SHP77 treated with DMSO at 0.1 percent for 48 hours (cell line): ENCODE data around the gene SUSD6.
"Not testable (repeated sequence)": the region's sequence is repeated elsewhere in the genome, so short reads cannot be mapped to it uniquely, and the experiment has no call there.

Experiments
- DNase-seq: peaks from one replicate; lab custom pipeline; 2025; lab: John Stamatoyannopoulos, UW

Gene SUSD6

DNA sequence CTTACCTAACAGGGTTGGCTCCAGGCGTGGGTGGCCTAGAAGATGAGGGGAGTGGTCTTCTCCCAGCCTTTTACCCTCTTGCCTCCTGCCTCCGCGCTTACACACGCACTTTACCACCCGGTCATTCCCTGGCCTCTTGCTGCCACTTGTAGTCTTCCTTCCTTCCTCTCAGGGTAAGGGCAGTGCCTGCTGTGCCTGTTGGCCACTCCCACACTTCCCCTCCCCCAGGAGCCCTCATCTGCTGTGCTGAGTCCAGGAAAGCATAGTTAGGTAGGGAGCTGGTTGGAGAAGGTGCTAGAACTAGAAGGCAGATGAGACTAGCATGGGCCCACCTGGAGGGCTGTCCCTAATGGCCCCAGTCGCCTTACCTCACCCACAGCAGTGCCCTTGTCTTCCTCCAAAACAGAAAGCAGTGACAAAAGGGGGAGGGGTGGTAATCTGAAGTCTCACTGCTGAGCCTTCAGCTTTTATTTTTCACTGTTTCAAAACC, 101.2 kb downstream of the SUSD6 start:
- no peak for DNase-seq

DNA sequence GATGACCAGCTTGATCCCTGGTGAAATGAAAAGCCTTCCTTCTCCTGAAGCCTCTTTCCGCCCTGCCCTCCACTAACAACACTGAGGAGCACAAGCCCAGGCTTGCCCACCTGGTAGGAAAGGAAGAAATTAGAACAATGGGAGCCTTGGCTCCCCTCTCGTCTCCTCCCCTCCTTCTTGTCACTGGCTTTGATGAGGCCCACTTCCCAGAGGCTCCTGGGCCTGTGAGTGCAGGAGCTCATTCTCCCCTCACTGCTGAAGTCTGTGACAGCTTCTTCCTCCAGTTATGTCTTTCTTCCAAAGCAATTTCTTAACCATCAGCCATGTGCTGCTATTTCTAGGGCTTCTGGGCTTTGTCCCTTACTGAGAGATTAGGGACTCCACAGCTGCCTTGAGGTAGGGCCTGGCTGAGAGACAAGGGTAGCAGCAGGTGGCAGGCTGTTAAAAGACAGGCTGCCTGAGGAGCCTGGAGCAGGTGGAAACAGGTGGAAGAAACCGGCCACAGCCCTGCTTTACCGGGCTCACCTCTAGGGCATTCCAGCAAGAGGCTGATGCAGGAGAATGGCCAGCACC, 101.9 kb downstream of the SUSD6 start:
- DNase-seq = peak; percentile 45

DNA sequence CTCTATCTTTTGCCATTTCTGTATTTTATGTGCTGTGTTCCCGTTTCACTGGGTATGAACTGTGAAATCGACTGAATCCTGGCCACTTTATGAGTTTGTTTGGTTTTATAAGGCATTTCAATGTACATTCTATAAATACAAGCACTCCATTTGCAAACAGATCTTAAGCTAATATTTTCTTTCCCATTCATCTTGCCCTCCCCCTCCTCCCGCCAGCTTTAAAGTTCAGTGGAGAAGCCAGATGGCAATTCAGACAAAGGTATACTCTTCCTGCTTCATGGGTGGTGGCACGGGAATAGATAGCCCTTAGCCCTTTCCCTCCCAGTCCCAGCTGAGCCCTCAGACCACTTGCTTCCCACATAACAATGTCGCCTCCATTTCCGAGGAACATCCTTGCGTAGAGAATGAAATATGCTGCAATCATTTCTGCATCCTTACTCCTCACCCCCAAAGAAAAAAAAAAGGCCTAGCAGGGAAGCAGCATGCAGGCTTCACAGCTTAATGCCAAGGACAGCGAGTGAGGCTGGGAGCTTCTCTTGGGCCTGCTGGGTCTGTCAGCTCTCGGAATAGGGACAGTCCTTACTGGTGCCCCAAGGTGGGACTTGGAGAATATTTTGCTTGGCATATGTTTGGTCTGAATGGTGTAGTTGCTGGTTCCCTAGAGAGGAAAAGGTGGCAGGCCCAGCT, 102.7 kb downstream of the SUSD6 start:
- peak; percentile 75 for DNase-seq

DNA sequence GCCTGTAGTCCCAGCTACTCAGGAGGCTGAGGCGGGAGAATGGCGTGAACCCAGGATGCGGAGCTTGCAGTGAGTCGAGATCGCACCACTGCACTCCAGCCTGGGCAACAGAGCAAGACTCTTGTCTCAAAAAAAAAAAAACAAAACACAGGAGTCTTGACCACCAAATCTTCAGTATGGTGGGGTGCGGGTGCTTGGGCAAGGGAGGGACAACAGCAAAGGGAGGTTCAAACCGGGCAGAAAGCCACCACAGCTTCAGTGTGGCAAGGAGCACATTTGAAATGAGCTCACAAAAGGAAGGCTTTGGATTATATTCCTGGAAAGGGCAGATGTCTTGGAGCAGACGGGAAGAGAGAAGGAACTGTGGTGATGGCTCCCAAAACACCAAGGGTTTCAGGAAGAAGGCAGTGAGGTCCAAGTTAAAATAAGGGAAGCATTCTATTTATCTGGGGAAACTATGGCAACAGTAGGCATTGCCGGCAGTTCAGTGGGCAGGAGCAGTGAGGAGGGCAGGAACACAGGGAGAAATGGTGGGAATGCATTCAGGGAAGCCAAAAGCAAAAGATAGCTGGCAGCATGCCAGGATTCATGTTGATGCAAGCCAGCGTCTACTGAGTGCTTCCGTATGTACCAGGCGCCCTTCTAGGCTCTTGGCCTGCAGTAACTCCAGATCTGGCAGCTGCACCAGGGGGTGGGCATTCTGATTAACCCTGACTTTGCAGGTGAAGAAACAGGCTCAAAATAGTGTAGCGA, 104.5 kb downstream of the SUSD6 start:
- peak; percentile 79 for DNase-seq

DNA sequence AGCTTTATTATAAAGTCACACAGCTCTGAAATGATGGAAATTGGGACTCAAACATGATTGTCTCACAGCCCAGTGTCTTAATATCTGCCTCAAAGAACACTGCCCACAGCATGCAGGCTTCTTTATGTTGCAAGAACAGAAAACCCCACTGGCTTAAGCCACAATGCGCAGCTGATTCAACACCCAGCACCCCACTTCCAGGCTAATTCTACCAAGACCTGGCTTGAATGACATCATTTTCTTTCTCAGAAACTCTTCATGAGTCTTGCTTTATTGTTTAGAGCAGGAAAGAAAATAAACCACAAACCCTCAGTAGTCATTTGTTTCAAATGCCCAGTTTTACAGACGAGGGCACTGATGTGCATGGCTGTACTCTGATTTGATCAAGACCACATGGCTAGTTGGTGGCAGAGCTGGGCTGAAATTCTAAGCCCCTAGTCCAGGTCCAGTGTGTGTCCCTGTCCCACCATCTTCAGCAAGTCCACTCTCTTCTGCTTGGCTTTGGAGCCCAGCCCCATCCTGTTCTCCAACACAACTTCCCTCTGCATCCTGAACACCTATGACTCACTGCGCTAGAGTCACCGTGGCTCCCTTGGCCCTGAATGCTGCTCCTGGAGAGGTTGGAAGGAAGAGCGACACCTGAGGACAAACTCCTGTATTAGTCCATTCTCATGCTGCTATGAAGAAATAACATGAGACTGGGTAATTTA, 105.2 kb downstream of the SUSD6 start:
- DNase-seq = no peak

DNA sequence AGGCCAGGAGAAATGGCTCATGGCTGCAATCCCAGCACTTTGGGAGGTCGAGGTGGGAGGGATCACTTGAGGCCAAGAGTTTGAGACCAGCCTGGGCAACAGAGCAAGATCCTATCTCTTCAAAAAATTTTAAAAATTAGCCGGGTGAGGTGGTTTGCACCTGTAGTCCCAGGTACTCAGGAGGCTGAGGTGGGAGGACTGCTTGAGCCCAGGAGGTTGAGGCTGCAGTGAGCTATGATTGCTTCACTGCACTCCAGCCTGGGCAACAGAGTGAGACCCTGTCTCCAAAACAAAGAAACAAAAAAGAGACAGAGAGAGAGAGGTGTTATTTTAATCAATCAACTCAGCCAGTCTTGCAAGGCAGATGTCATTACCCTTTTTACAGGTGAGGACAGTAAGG, 107.2 kb downstream of the SUSD6 start:
- DNase-seq = not testable (repeated sequence)

DNA sequence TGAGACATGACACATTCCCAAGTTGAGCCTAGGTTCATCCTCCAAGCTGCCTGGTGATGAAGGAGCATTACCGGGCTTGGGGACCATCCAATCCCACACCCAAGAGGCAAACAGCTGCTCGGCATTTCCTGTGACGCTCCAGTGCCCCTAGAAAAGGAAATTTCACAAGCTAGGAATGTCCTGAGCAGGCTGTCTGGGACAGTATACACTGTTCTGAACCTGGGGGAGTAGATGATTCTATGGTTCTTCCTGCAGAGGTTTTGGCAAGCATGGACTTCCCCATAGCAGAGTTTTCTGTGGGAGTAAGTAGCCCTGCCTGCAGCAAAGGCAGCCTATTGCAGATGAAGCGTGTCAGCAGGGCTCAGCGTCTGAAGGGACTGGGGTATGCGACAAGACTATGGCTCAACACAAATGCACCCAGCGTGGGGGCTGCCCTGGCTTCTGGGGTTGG, 108.1 kb downstream of the SUSD6 start:
- DNase-seq = no peak

DNA sequence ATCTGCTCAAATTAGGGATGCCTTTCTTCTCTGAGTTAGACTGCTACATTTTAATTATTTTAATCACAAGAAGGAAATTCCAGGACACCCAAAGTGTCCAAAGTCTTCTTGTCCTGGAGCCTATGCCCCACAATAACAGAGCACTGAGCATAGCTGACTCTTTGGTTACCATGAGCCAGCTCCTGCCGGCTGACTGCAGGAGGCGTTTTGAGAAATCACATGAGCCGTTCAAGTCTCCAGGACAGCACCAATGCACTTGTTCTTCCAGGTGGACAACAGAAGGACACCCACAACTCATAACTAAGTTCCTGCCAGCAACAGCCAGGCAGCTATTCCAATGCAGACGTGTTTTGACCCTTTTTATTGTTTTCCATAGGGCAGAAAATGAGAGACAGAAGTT, 109.5 kb downstream of the SUSD6 start:
- no peak for DNase-seq

DNA sequence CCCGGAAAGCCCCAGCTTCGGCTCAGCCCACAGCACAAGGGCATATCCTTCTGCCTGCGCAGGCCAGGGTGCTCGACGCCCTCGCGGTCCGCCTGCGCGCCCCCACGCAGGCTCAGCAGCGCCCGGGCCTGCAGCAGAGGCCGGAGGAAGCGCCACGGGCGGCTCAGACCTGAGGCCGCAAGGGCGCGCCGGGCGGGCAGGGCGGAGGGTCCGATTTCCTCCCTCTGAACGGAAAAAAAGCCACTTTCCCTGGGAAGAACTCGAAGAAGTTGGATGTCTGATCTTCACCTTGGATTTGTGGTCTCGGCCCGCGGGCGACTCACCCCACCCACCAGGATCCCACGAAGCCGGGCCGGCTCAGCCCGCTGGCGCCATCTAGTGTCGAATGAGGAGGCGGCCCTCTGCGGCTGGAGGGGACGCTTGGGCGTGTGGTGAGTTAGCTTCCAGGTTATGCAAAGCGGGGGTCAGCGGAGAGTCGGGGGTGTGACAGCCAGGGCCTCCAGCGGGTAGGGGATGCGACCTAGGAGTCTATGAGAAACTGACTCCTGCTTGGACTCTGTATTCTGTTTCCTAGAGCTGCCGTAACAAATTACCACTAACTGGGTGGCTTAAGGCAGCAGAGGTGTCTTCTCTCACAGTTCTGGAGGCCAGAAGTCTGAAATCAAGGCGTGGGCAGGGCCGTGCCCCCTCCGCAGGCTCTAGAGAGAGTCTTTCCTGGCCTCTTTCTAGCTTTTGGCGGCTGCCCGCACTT, 115.5 kb downstream of the SUSD6 start:
- DNase-seq = peak; percentile 8

DNA sequence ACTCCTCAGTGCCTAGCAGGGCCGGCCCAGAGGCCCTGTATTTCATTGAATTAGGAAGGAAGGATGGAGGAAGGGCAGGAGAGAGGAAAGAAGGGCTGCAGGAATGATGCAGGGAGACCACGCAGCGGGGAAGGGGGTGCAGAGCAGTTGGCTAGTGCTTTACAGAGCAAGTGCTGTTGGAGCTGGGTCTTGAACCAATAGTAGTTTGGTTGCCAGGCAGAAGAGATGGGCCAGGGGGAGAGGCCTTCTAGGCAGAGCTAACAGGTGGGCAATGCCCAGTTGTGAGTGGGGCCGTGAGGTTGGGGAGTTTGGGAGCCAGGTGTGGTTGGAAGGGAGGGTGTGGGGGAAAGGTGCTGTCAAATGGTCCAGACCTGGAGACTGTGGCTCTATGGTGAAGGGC, 116.5 kb downstream of the SUSD6 start:
- no peak for DNase-seq

DNA sequence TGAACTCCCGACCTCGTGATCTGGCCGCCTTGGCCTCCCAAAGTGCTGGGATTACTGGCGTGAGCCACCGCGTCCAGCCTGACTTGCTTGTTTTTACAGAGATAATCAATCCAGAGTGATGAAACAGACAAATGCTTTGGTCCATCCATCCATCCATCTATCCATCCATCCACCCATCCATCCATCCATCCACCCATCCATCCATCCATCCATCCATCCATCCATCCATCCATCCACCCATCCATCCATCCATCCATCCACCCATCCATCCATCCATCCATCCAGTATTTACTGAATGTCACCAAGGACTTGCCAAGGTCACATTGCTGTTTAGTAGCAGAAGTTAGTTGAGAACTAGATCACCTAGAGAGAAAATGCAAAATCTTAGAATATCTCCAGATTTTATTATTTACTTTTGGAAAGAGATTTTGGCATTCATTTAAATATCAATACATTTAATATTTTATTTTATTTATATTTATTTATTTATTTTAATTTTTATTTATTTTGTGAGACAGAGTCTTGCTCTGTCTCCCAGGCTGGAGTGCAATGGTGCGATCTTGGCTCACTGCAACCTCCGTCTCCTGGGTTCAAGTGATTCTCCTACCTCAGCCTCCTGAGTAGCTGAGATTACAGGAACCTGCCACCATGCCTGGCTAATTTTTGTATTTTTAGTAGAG, 120.7 kb downstream of the SUSD6 start:
- not testable (repeated sequence) for DNase-seq

DNA sequence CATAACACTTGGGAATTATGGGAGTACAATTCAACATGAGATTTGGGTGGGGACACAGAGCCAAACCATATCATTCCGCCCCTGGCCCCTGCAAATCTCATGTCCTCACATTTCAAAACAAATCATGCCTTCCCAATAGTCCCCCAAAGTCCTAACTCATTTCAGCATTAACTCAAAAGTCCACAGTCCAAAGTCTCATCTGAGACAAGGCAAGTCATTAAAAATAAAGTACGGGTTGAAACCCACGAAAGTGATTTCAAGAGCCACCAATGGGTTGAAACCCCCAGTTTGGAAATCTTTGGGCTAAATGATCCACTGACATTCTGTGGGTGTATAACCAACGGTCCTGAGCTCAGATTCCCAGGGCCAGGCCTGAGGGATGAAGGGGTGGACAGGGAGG, 125.0 kb downstream of the SUSD6 start:
- DNase-seq = not testable (repeated sequence)

DNA sequence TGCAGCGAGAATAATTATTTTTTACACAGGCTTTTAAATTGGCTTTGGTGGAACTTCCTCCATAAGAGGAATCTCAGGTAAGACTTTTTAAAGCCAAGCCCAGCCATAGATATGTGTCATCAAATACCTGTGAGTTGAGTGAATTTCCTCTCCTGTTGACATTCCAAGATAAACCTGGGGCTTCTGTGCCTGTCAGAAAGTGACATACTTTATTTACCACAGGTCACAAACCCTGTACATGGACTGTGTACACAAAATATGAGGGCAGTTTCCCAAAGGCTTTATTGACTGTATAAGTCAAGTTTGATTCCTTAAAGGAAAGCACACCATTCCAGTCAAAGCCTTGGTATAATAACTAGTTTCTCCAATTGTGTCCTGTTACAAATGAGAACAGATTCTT, 129.7 kb downstream of the SUSD6 start:
- no peak for DNase-seq

DNA sequence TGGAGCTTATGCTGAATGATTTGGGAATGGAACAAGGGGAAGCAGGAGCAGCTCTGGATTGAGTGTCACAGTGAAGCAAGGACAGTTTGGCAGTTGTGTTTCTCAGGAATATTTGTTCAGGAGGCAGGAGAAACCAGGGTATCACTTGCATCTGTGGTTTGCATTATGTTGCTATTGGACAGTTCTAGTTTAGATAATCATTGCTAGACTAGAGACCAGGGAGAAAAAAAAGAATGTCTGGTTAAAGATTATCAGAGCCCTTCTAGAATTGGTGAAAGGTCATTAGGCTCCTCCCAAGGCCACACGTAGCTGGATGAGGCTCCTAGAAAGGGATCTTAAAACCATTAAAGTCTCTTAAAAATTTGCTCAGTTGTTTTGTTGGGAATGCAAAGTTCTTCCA, 138.6 kb downstream of the SUSD6 start:
- no peak for DNase-seq

DNA sequence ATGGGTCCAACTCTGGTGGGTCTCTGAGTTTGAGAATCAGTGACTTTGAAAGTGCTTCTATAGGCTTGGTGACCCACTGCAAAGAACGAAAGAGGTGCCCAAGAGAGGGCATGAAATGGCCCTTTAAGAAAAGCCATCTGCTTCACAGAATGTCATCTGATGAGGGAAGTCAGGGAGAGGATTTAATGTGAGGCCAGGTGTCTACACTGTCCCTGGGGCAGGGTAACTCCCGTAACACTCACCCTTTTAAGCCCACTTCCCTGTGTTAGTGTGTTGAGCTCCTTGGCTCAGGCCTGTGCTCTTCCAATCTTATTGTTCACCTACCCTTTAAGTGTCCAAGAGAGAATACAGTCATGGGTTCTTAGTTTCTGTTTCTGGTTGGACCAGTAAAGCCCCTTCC, 139.1 kb downstream of the SUSD6 start:
- no peak for DNase-seq

DNA sequence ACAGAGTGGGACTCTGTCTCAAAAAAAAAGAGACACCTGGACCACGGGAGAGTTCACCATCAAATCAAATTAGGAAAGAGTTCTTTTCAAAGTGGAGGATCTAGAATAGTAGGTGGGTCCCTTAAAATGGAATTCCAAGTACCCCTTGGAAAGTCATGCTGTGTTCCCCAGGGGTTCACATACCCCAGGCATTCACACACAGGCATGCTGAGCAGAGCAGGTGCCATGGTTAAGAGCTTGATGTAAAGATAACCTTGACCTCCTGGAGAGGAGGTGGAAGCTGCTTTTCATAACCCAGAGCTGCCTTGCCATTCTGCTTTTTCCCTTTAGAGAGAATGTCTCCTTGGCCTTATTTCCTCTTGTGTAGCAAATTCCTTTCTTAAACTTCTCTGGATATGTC, 141.4 kb downstream of the SUSD6 start:
- DNase-seq = no peak

DNA sequence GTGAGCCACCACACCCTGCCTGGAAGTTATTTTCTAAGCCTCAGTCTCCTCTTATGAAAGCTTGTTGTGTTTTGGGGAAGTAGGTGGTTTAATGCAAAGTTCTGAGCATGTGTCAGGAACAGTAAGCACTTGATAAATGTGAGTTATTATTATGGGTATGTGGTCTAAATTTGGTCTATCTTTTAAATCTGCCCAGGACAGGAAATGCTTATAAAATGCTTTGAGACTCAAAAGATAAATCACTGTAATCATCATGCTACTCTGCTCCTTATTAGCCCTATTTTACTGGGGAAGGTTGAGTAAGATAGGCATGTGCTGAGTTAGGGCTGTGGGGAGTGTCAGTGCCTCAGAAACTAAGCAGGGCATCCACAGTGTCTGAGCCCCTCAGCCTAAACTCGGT, 142.5 kb downstream of the SUSD6 start:
- no peak for DNase-seq

DNA sequence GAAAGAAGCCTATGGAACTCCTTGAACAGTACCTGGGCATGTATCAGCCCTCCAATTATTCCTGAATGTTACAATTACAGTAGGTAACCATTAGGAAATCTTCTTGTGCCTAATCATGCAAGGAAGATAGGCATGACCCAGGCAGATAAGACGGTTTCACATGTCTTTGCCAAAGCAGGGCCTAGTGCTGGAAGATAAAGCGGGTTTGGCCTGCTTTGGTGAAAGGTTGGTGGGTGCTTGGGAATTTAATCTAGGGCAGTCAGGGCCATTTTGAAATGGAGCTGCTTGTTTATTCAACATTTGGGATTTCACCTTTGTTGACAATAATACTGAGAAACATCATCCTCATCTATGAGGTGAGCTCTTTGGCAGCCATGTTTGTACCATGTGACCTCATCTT, 143.1 kb downstream of the SUSD6 start:
- DNase-seq = no peak

DNA sequence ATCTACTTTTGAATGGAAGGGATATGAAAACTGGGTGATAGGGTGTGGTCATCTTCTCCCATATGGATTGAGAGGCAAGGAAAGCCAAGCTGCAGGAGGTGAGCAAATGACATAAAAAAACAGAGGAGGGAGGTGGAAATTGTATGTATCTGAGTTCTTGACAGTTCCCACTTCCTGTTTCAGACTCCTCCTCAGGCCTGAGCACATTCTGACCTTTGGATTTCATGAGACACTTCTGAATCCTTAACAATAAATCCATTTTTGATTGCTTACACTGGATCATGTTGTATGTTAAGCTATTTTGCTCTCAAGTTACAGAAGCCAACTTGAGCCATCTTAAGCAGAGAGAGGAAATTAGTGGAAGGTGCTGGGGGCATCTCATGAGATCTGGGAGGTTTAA, 143.9 kb downstream of the SUSD6 start:
- no peak for DNase-seq

DNA sequence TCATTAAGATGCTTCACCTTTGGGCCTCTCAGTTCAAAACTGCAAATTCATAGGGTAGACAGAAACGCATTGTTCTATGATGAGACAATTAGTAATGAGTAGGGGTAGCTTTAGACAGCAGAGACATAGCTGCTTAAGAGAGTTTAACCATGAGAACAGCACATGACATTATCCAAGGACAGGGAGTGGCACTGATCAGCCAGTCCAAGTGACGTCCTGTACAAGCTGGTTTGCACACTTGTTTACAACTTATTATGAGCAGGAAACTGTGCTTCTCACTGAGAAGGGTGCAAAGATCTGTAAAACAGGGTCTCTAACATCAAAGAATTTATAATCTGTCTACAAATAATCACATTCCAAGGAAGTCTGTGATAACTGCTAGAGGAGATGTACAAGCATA, 144.4 kb downstream of the SUSD6 start:
- no peak for DNase-seq

DNA sequence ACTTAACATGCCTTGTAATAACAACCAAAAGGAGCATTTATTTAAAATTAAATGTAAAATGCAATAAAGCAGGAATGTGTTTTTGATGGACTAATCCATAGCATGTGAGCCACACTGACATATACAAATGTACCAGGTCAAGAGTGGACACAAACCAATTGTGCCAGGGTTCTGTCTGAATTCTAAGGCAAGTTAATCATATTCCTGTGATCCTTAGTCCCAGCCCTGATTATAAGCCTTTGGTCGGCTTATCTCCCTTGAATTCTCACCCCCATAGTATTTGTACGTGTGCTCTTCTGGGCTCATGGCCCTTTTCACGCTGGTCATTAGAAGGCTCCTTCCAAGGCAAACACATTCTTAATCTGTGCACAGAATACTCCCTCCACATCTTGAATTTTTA, 144.9 kb downstream of the SUSD6 start:
- no peak for DNase-seq
